ENCODE measurements around the gene PCOLCE2.

- TF ChIP-seq CTCF (IDR thresholded peaks at IDR 0.05) (no peak), POLR2AphosphoS5 (IDR thresholded peaks at IDR 0.05; ENCODE audit: insufficient read depth in 1 of 2, low read depth in 1 of 2) (no peak), POLR2A (IDR thresholded peaks at IDR 0.05) (no peak)
Observed at GRCh38 chr3:142894493-142894892, 5.6 kb upstream of the PCOLCE2 start.
